GM12878 (cell line): ENCODE results near the gene FAM13C. TPM values are rescaled to one million over a fixed set of nuclear protein-coding genes. Genes with fewer than 3 reads are reported as not detected.

ENCODE experiments used
- ATAC-seq: fragments of 200-7000 bp; cut with Tn5 transposase; 3 replicates; pipeline ENCODE4 v1.9.1; 2020; ENCODE audit warnings: mild to moderate bottlenecking, moderate library complexity
- BruUV-seq: library from RNA; stranded (reverse); fragments of 400-500 nt; replicated peaks from 2 replicates; lab custom pipeline; 2021; lab: Mats Ljungman, UMichigan
- CTCF ChIA-PET: fragments of 300-600 bp; sonication (Branson Sonifier 250); formaldehyde crosslinking; extraction: SDS; loops from one replicate; lab custom pipeline; 2021; ENCODE audit warnings: inconsistent platforms; lab: Yijun Ruan, JAX
- POLR2A ChIA-PET: fragments of 350-600 bp; formaldehyde crosslinking; extraction: SDS; loops from one replicate; lab custom pipeline; 2021; ENCODE audit warnings: inconsistent platforms; lab: Charles Lee
- RAD21 ChIA-PET: fragments of 300-600 bp; sonication (Branson Sonifier 250); formaldehyde crosslinking; loops from one replicate; lab custom pipeline; 2023; ENCODE audit warnings: antibody characterized with exemption; ENCODE audit not compliant: unreplicated experiment; lab: Charles Lee
- SMC1A ChIA-PET: fragments of 300-600 bp; sonication (Branson Sonifier 250); formaldehyde crosslinking; loops from one replicate; lab custom pipeline; 2023; ENCODE audit not compliant: unreplicated experiment, uncharacterized antibody; lab: Charles Lee
- DNase-seq: peaks from one replicate; pipeline ENCODE4 v3.0.0-alpha.2; 2011; ENCODE audit warnings: low read depth, low spot score
- FAIRE-seq: peaks from 3 replicates; lab custom pipeline; 2011; peaks lifted over from hg19 to GRCh38; lab: Jason Lieb, UNC
- H2AFZ ChIP-seq: 2 replicates; pipeline ENCODE4 v1.6.0; 2011; ENCODE audit warnings: low read depth, low read length, control low read depth; ENCODE audit not compliant: control insufficient read depth
- H3K27ac ChIP-seq: 2 replicates; pipeline ENCODE4 v1.5.1; 2011; ENCODE audit warnings: control low read depth; ENCODE audit not compliant: control insufficient read depth, insufficient read depth
- H3K27me3 ChIP-seq, 2 experiments: replicated peaks in 1 of 2; 2 replicates each; pipeline versions ENCODE4 v1.6.0 to v1.6.1; 2011; ENCODE audit warnings: low read length in 1 of 2; ENCODE audit not compliant: control insufficient read depth in 2 of 2, insufficient read depth in 2 of 2
- H3K36me3 ChIP-seq, 2 experiments: 2 replicates each; pipeline ENCODE4 v1.5.1; 2011; ENCODE audit warnings: low read length in 1 of 2; ENCODE audit not compliant: control insufficient read depth in 2 of 2, insufficient read depth in 2 of 2
- H3K4me1 ChIP-seq: 2 replicates; pipeline ENCODE4 v1.6.1; 2011; ENCODE audit warnings: mild to moderate bottlenecking, low read length, moderate library complexity, mixed read lengths; ENCODE audit not compliant: control insufficient read depth, insufficient read depth
- H3K4me2 ChIP-seq: 2 replicates; pipeline ENCODE4 v1.6.0; 2011; ENCODE audit warnings: control low read depth; ENCODE audit not compliant: control insufficient read depth, insufficient read depth
- H3K4me3 ChIP-seq: fragments of 200-600 bp; sonication (generic); 2 replicates; pipeline ENCODE4 v1.5.1; 2016
- H3K79me2 ChIP-seq: 2 replicates; pipeline ENCODE4 v1.6.0; 2011; ENCODE audit warnings: low read length; ENCODE audit not compliant: control insufficient read depth, insufficient read depth
- H3K9ac ChIP-seq: 2 replicates; pipeline ENCODE4 v1.8.0; 2011; ENCODE audit warnings: low read length, control low read depth, mixed read lengths; ENCODE audit not compliant: control insufficient read depth, insufficient read depth
- H3K9me3 ChIP-seq: replicated peaks from 3 replicates; pipeline ENCODE4 v1.5.1; 2011; ENCODE audit warnings: mild to moderate bottlenecking, low read length; ENCODE audit not compliant: control insufficient read depth, insufficient read depth
- H4K20me1 ChIP-seq: 2 replicates; pipeline ENCODE4 v1.6.0; 2011; ENCODE audit not compliant: control insufficient read depth, insufficient read depth
- HDAC6 ChIP-seq: fragments of 200-600 bp; sonication (generic); IDR thresholded peaks from one replicate; pipeline ENCODE4 v1.8.0; 2017; ENCODE audit warnings: antibody characterized with exemption; ENCODE audit not compliant: unreplicated experiment
- MLLT1 ChIP-seq: fragments of 450-650 bp; IDR thresholded peaks from 2 replicates; pipeline ENCODE4 v1.6.1; 2016; ENCODE audit warnings: mild to moderate bottlenecking
- NBN ChIP-seq: fragments of 450-650 bp; IDR thresholded peaks from 2 replicates; pipeline ENCODE4 v1.6.1; 2016
- NRF1 ChIP-seq: conservative IDR thresholded peaks from 2 replicates; pipeline ENCODE4 v1.6.1; 2011; ENCODE audit warnings: mild to moderate bottlenecking, low read depth, low read length, improper control_type of control experiment
- TARDBP ChIP-seq: IDR thresholded peaks from 2 replicates; pipeline ENCODE4 v1.6.1; 2016; ENCODE audit warnings: borderline replicate concordance
- TBL1XR1 ChIP-seq: IDR thresholded peaks from 2 replicates; pipeline ENCODE4 v1.6.1; 2012; ENCODE audit warnings: low read depth, low read length, improper control_type of control experiment
- WGBS: methylation state at CpG from one replicate; pipeline ENCODE4 v1.1.6; 2016; ENCODE audit warnings: low lambda C conversion rate; ENCODE audit not compliant: insufficient replicate concordance, insufficient coverage; ENCODE audit errors: missing lambda C conversion rate; 5-methylcytosine and 5-hydroxymethylcytosine counted together
- in situ Hi-C: fragments of 300-500 bp; cut with MboI; formaldehyde crosslinking; loops from 9 replicates; pipeline ENCODE4 v1.14.3; 2018; ENCODE audit warnings: mixed read lengths
- intact Hi-C: fragments of 100-400 bp; cut with micrococcal nuclease; formaldehyde crosslinking; loops from one replicate; pipeline ENCODE4 v1.14.2; 2022; ENCODE audit not compliant: unreplicated experiment
- polyA plus RNA-seq, 11 experiments: library from polyadenylated mRNA; depleted of rRNA in 4 of 11; unstranded in 6 of 11; stranded (reverse) in 5 of 11; fragments of >200 nt; fragmentation: Nextera tagmentation in 4 of 11; fragmentation: Illumina TruSeq in 1 of 11; extraction: Ambion mirVana in 4 of 11; extraction: Trizol in 1 of 11; gene quantifications; 1 replicate in 1 of 11; 2 replicates in 10 of 11; pipeline versions ENCODE4 v1.2.1 to v1.2.3, GENCODE V29; 2011 to 2016; ENCODE audit warnings: inconsistent platforms in 2 of 11, missing spikeins in 2 of 11, low read depth in 1 of 11
- total RNA-seq, 4 experiments: library from RNA; depleted of rRNA in 3 of 4; stranded (reverse); fragments of >200 nt in 3 of 4; fragmentation: Illumina TruSeq in 1 of 4; extraction: Trizol in 1 of 4; gene quantifications; 2 replicates each; pipeline versions ENCODE4 v1.2.1 to v1.2.3, GENCODE V29; 2013 to 2021
- TF ChIP-seq, protein P1 (sequence below): fragments of 450-650 bp; IDR thresholded peaks from 2 replicates; pipeline ENCODE4 v1.6.1; 2014; ENCODE audit warnings: mild to moderate bottlenecking
- TF ChIP-seq, protein P2 (sequence below): IDR thresholded peaks from 2 replicates; pipeline ENCODE4 v1.6.1; 2012; ENCODE audit warnings: low read depth, low read length, improper control_type of control experiment

Gene FAM13C
- total and polyA plus RNA-seq, 10 of the 15 experiments (the other 5 are each of a cell fraction or from before 2014, with no cell fraction given), result 0.04 to 0.31 (median 0.13) TPM; not detected in 5

- Histone ChIP-seq H3K4me1 (no peaks in the 10 kb centered on the region), H3K4me3 (no peak overlapping the region), H3K9me3 (no peaks in the 10 kb centered on the region), H2AFZ (no peak overlapping the region), H3K27ac (no peak overlapping the region), H3K27me3 (no peaks in the 10 kb centered on the region), H3K9ac (no peak overlapping the region)
- BruUV-seq, result no TSS peak
- no peak for ATAC-seq
- SMC1A ChIA-PET, result interaction anchor here (1.0 to 2.4 kb wide), 4 partner anchors 17 to 22 kb away, joined by 3 to 5 read pairs (median 3); no protein-coding TSS in a partner anchor
- DNase-seq, result no peak
- intact Hi-C loops, result no loop called here
- FAIRE-seq, result no peak
- TF ChIP-seq TBL1XR1 (no peak), MLLT1 (no peak), TARDBP (no peak), HDAC6 (no peak), NRF1 (no peak), NBN (no peak)
- TF ChIP-seq, protein P1, sequence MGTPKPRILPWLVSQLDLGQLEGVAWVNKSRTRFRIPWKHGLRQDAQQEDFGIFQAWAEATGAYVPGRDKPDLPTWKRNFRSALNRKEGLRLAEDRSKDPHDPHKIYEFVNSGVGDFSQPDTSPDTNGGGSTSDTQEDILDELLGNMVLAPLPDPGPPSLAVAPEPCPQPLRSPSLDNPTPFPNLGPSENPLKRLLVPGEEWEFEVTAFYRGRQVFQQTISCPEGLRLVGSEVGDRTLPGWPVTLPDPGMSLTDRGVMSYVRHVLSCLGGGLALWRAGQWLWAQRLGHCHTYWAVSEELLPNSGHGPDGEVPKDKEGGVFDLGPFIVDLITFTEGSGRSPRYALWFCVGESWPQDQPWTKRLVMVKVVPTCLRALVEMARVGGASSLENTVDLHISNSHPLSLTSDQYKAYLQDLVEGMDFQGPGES, result no peak
- TF ChIP-seq, protein P2, sequence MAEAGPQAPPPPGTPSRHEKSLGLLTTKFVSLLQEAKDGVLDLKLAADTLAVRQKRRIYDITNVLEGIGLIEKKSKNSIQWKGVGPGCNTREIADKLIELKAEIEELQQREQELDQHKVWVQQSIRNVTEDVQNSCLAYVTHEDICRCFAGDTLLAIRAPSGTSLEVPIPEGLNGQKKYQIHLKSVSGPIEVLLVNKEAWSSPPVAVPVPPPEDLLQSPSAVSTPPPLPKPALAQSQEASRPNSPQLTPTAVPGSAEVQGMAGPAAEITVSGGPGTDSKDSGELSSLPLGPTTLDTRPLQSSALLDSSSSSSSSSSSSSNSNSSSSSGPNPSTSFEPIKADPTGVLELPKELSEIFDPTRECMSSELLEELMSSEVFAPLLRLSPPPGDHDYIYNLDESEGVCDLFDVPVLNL, result no peak
- TF ChIP-seq, all 136 proteins: peak for 0
- ChIA-PET CTCF (interaction anchor here (0.8 to 1.3 kb wide), 5 partner anchors 8 to 261 kb away, joined by 3 to 5 read pairs (median 3); no protein-coding TSS in a partner anchor), RAD21 (interaction anchor here (1.0 to 1.4 kb wide), 3 partner anchors 25 to 257 kb away, joined by 3 to 4 read pairs (median 3); no protein-coding TSS in a partner anchor), POLR2A (interaction anchor here (1.2 kb wide), 1 partner anchor 24 kb away, joined by 9 read pairs; no protein-coding TSS in a partner anchor)
- in situ Hi-C loops, result no loop called here
- Histone ChIP-seq H3K36me3 (no peaks in the 10 kb centered on the region), H3K79me2 (no peaks in the 10 kb centered on the region), H3K4me2 (no peak overlapping the region), H4K20me1 (no peaks in the 10 kb centered on the region)
- 15% methylated on average over 2 of the region's 2 CpGs for WGBS
Observed at GRCh38 chr10:59212301-59212798, 150.0 kb downstream of the FAM13C start.
